HG03571 (cell line): ENCODE data around the gene FOXP4.

ENCODE experiments used
- ATAC-seq: cut with Tn5 transposase; IDR thresholded peaks from one replicate; pipeline ENCODE4 v1.9.1; 2021; ENCODE audit not compliant: unreplicated experiment

Gene FOXP4

GRCh38 chr6:41561931-41562911 is 16.0 kb downstream of the FOXP4 start:
- no peak for ATAC-seq

DNA sequence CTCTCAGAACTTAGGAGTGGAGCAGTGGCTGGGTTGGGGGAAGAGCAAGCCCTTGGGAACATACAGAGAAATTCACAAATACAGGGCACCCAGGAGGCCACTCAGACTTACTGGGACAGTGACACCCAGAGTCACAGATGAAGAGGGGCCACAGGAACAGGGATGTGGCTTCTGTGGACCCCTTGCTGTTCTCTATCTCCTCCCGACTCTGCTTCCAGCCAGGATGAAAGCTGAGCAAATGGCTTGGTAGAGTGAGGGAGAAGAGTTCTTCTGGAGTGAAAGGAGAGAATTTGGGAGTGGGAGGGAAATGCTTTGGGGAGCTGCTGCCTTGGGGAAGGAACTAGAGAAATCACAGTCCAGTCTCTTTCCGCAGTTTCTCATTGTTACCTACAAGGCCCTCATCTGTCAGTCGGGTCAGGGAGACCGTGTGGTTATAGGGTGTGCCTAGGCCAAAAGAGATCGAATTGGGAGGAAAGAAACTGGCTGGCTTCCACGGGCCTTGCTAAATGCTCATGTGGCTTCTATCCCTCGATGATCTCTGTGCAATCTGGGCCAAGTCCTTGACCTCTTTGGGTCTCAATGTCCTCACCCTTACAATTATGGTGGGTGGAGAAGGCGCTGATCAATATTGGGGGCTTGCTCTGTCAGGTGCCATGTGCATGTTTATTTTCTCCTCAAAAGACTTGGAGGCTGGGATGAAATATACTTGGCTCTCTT is 17.0 kb downstream of the FOXP4 start:
- ATAC-seq, result no peak

GRCh38 chr6:41564448-41565142 is 18.4 kb downstream of the FOXP4 start:
- ATAC-seq, result no peak

- no peak for ATAC-seq
Measured at GRCh38 chr6:41565701-41566100, 19.5 kb downstream of the FOXP4 start.

DNA sequence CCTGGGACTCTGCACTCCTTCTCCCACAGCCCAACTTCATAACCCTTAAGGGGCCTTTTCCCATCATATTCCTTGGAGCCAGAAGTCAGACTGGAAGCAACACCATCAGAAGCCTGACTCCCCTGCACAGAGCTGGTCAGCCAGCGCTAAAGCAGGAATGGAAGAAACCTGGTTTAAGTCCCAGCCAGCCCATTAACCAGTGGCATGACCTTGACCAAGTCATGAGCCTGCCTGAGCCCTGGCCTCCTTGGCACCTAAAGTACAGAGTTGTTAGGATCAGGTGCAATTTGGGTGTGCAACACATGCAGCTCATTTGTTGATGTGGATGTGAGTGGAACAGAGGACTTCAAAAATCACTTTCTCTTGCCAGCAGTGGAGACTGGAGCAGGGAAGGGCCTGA is 20.8 kb downstream of the FOXP4 start:
- ATAC-seq, result no peak

DNA sequence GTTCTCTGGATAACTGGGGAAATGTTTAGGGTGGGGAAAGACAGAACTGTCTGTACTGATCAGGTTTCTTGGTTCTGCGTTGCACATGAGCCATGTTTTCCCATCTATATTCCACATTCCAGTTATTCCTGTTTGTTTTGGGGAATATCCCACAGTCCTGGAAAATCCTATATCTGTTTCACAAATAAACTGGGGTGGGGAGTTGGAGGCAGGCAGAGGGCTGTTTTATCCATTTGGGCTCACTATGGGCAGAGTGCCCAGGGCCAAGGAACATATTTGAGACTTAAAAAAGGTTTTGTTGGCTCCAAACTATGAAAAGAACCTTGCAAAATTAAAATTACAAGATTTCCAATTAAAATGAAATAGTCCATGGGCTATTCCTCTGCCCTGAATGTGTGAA is 21.5 kb downstream of the FOXP4 start:
- no peak for ATAC-seq

DNA sequence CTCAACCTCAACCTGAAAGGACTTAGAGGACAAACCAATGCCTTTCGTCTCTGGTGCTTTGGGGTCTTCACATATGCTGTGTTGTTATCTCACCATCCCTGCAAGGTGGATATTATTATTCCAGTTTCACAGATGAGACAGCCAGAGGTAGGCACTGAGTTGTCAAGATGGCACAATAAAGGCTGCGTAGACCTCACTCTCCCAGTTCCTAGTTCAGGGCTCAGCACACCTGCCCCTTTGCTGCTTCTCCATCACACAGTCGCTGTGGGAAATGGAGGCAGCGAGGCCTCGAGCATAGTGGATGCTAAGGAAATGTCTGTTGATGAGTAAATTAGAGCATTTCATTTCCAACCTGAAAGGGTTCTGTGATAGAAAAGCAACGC is 22.0 kb downstream of the FOXP4 start:
- ATAC-seq, result no peak

DNA sequence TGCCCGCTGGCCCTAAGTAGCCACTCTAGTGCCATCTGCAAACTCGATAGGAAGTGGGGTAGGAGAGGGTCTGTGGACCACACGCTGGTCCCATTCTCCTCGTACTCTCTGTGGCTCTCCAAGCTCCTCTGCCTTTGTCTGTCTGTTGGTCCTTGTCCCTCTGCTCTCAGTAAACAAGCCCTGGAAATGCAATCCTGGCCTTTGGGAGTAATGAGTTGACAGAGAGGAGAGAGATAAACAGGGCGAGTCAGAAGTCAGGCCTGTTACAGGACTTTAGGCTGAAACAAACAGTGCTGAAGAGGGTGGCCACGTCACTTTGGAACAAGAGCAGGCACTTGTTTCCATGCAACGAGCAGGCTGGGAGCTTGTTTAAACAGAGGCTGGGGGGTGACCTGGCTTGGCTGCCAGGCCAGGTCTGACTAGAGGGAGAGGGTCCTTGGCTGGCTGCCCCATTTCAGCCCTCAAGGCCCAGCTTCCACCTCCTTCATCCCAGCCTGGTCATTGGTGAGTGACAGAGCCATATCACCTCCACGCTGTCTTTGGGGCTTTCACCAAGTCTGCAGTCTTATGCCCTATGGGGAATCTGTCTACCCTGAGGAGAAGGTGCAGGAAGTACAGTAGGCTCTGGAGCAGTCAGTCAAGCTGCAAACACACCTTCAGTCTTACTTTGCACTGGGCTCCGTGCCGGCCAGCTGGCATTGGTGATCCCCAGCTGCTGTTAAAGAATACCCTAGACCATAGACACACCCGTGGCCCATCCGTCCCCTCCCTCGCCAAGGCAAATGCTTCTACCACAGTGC is 22.6 kb downstream of the FOXP4 start:
- ATAC-seq, result no peak

- no peak for ATAC-seq
Measured at GRCh38 chr6:41570259-41570615, 24.1 kb downstream of the FOXP4 start.

DNA sequence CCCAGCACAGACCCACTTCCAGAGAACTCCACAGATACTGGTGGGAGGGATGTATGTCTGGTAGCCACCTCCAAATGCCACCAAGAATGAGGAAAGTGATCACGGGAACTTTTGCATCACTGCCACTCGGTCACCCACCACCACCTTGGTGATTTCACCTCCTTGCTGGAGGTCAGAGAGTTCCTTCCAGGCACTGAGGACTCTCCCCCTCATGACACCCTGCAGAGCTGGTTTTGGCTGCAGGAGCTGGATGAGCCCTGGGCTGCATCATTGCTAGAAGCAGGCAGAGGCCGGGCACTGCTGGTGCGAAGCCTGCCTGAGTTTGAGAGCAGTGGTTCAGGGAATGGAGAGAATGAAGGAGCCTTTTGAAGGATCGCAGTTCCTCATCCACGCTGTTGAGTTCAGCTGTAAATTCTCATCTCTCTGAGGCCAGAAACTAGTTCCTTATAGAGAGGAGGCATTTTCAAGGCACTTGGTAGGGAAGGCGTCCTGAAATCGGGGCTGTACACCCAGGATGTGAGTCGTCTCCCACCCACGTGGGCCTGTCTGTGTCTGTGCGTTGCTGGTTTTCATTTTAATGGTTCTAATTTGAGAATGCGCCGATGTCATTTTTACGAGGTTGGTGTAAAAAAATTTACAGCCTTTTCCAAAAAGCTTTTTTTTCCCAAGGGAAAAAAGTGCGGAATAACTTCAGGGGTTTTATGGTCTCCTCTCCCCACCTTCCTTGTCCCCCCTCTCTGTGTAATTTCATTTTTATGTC is 25.0 kb downstream of the FOXP4 start:
- no peak for ATAC-seq

DNA sequence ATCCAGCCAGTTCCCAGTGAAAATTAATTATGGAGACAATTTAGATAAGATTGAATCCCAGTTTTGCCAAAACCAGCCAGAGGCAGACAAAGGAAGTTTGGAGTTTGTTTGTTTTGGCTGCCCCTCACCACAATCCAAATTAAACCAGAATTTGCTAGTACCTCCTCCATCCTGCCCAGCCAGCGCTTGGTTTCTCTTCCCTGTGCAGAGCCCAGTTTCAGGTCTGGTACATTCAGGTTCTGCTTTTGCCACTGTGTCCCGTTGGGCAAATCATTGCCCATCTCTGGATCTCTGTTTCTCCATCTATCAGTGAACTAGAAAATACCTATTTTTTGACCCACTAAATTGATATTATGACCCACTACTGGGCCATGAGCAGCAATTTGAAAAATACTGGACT is 26.4 kb downstream of the FOXP4 start:
- no peak for ATAC-seq

DNA sequence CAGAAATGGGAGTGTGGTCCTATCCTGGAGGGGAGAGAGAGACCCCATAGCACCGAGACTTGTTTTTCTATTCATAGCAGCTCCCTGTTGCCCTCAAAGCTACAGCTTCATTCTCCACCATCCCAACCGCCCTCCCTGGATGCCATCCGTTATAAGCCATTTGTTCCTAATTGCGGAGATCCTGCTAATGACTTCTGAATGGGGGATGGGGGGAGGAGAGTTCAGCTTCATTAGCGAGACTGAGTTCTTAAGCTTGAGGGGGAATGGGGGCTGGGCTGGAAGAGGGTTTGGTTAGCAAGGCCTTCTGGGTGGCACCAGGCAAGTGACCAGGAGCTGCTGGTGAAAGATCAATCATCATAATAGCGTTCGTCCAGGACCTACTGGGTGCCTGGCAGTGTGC is 27.1 kb downstream of the FOXP4 start:
- ATAC-seq, result no peak

DNA sequence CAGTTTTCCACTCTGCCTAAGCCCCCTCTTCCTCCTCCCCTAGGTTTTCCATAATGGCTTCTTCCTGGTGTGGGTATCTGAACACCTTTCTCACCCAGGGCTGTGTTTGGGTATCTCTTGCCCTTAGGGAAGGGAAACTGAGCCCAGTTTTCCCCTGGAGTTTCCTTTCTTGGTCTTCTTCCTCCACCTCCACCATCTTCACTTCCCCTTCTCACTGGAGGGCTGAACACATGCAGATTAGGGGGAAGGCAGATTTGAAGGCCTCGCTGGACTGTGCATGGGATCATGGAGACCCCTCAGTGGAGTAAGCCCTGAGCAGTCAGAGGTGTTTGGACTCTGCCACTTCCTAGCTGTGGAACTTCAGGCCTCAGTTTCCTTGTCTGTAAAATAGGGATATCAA is 27.8 kb downstream of the FOXP4 start:
- no peak for ATAC-seq

DNA sequence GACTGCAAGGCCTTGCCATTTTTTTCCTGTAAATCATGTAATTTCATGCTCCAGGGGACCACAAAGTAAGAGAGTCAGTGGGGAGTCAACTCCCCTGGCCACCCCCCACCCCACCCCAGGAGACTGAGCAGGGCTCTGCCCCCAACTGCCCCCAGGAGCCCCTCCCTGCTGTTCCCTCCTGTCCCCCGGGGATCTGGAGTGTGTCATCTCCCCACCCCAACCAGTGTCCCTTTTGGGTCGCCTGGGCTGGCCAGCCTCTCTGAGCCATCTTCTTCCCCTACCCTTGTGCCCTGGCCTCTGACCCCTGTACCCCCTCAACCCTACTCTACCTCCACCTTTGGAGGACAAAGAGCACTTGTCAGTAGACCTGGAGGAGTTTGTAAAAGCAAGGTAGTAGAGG is 29.4 kb downstream of the FOXP4 start:
- no peak for ATAC-seq

- no peak for ATAC-seq
Measured at GRCh38 chr6:41576667-41577066, 30.5 kb downstream of the FOXP4 start.

DNA sequence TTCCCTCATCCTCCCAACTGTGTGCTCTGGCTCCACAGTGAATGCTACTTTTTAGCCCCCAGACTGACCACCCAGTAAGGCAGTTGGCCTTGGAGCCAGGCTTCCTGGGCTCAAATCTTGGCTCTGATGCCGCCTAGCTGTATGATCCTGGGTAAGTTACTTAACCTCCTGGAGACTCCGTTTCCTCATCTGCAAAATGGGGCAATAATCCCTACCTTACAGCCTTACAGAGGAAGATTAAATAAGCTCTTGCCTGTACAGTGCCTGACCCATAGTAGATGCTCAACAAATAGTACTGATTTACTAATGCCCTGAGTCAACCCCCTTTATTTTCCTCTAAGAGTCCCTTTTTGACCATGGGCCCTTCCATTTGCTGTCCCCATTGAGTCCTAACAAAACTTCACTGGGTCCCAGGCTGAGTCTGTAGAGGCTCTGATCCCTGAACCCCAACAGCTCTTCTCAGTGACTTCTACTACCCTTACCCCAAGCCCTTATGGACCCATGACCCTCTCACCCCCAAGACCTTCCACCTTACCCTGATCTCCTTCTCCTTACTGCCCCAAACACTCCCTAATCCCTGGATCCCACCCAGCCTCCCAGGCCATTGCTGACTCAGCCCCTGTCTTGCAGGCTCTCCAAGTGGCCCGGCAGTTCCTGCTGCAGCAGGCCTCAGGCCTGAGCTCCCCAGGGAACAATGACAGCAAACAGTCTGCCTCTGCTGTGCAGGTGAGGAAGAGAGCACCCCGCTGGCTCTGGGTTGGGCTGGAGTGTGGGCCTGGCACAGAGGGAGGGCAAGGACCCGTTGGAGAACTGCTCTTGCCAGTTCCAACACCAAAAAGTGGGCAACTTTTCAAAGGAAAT is 31.4 kb downstream of the FOXP4 start:
- no peak for ATAC-seq

DNA sequence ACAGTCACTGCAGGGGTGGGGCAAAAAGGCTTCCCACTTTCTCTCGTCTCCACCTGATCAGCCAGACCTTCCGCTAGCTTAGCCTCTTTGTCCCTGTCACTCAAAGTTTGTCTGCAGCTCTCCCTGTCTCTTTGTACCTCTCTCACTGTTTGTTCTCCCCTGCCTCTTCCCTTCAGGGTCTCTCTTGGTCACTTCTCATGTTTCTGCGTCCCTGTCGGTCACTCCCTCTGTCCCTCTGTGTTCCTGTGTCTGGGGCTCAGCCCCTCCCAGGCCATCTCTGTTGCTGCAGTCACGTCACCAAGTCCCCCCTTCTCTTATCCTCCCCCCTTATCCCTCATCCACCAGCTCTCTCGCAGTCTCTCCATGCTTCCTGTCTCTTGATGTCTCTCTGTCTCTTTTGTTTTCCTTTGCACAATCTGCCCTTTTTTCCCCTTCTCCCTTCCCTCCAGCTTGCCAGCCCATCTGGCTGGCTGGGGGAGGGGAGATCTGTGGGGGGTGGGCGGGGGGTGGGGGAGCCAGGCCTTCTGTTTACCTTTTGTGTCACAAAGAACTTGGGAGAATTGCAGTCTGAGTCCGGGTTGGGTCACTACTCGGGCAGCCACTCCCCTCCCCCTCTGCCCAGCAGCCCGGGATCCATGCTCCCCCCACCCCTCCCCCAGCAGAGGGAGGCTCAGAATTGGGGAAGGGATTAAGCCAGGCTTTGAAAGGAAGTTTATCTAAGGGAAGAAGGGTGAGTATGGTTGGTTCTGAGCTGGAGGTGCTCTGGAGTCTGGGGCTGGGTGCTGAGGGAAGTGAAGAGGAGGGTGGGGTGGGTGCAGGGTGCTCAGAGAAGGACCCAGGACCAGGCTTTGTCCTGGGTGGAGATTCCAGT is 32.3 kb downstream of the FOXP4 start:
- ATAC-seq, result no peak

DNA sequence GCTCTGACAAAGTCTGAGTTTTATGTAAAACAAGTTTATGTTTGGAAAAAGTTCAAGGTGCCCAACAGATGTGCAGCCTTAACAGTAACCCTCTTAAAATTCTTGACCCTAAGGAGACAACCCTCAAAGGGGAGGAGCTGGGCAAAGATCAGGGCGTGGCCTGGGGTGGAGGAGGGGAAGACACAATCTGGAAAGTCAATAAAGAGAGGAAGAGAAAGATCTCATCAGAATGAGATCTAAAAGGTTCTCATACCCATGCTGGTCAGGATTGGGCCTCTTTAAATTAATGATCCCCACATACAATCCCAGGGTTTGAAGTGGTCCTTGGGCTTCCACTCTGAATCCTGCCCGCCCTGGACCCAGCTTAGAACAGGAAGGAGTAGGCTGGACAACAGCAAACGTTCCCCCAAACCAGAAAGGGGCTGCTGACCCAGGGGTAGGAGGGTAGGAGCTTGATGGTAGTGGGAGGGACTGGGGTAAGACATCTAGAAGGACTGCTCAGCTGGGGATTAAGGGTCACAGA is 33.0 kb downstream of the FOXP4 start:
- ATAC-seq, result no peak
